Activated CD4-positive, alpha-beta T cell treated with anti-CD3 and anti-CD28 coated beads, Interleukin-2, amount 50 U/mL, for 4 hours (primary cell): Measurements from ENCODE around the gene TSPAN6.

Experiments used
- DNase-seq, 2 experiments: peaks; one replicate each; pipeline ENCODE4 v3.0.0-alpha.2; 2020

The TSPAN6 gene

GRCh38 chrX:100647095-100647494 lies 10.5 kb upstream of the TSPAN6 start:
- DNase-seq = no peak

- no peak for DNase-seq
These were observed 8.5 kb upstream of the TSPAN6 start for GRCh38 chrX:100645106-100645505.

- no peak for DNase-seq
These were observed 7.6 kb upstream of the TSPAN6 start, which contains the start of gene SRPX2 for GRCh38 chrX:100643956-100644860. TSS of gene SRPX2 (plus strand) at chrX:100644199. CDS start at chrX:100646323, 2,124 bp downstream.

- no peak for DNase-seq
These were observed 6.6 kb upstream of the TSPAN6 start for GRCh38 chrX:100643212-100643611.

- DNase-seq = no peak
These were observed 5.7 kb upstream of the TSPAN6 start for GRCh38 chrX:100642290-100642689.

GRCh38 chrX:100635989-100636320 lies 651 bp downstream of the TSPAN6 start:
- no peak for DNase-seq

- DNase-seq = no peak
These were observed 1.6 kb downstream of the TSPAN6 start for GRCh38 chrX:100635040-100635439.

GRCh38 chrX:100625985-100626491 lies 10.6 kb downstream of the TSPAN6 start:
- no peak for DNase-seq

GRCh38 chrX:100623001-100623400 lies 13.6 kb downstream of the TSPAN6 start:
- DNase-seq = no peak

GRCh38 chrX:100615005-100615404 lies 21.6 kb downstream of the TSPAN6 start:
- no peak for DNase-seq

GRCh38 chrX:100611951-100612350 lies 24.7 kb downstream of the TSPAN6 start:
- DNase-seq = no peak

- no peak for DNase-seq
These were observed 27.0 kb downstream of the TSPAN6 start for GRCh38 chrX:100609591-100609990.

GRCh38 chrX:100606753-100607152 lies 29.9 kb downstream of the TSPAN6 start:
- no peak for DNase-seq

GRCh38 chrX:100600758-100601157 lies 35.8 kb downstream of the TSPAN6 start:
- no peak for DNase-seq

GRCh38 chrX:100600340-100600739 lies 36.3 kb downstream of the TSPAN6 start:
- no peak for DNase-seq

- DNase-seq = no peak
These were observed 37.1 kb downstream of the TSPAN6 start for GRCh38 chrX:100599456-100599855.

GRCh38 chrX:100596601-100597000 lies 40.0 kb downstream of the TSPAN6 start:
- DNase-seq = no peak

GRCh38 chrX:100593581-100593980 lies 43.0 kb downstream of the TSPAN6 start:
- no peak for DNase-seq

- DNase-seq = no peak
These were observed 43.5 kb downstream of the TSPAN6 start for GRCh38 chrX:100593126-100593525.

- no peak for DNase-seq
These were observed 45.2 kb downstream of the TSPAN6 start for GRCh38 chrX:100591256-100592051.

GRCh38 chrX:100587861-100588260 lies 48.7 kb downstream of the TSPAN6 start:
- no peak for DNase-seq

- DNase-seq = no peak
These were observed 49.9 kb downstream of the TSPAN6 start for GRCh38 chrX:100586747-100587146.

- DNase-seq = no peak
These were observed 52.0 kb downstream of the TSPAN6 start, which contains the start of gene TNMD for GRCh38 chrX:100584611-100585010. TSS of gene TNMD (plus strand) at chrX:100584936. CDS start at chrX:100585019, 83 bp downstream.
